ENCODE measurements around the gene MAIP1.
"Not testable (repeated sequence)": the region's sequence is repeated elsewhere in the genome, so short reads cannot be mapped to it uniquely, and the experiment has no call there.

MAIP1 gene

DNA sequence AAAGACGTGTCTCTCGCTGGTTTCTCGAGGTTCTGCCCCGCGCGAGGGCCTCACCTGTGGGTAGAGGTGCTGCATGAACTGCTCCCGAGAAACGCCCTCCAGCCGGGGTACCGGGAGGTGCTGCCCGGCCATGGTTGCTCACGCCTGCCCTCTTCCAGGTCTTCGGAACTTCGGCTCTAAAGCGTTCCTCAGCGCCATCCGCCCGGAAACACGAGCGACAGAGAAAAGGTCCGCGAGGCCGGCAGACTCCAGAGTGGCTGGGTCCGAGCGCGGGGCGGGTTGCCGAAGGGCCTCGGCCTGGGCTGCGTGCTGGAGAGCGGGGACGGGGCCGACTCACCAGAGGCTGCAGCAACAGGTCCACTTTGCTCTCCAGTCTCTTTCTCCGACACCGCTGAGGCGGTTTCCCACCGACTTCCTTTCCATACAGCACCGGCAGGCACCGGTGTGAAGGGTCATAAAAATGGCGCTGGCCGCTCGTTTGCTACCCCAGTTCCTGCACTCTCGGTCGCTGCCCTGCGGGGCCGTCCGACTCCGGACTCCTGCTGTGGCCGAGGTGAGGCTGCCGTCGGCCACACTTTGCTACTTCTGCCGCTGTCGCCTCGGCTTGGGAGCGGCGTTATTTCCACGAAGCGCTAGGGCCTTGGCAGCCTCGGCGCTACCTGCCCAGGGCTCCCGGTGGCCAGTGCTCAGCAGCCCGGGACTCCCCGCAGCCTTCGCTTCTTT, at the start of gene MAIP1, which contains the start of gene TYW5:
MAIP1 (plus strand) TSS at position 244 of the 723 bp plus-strand sequence; CDS start at position 461, 217 bp downstream.
TYW5 (minus strand) TSS at position 153 of the 723 bp plus-strand sequence; CDS start at position 132, 21 bp downstream.
- FAIRE-seq, result no peak

DNA sequence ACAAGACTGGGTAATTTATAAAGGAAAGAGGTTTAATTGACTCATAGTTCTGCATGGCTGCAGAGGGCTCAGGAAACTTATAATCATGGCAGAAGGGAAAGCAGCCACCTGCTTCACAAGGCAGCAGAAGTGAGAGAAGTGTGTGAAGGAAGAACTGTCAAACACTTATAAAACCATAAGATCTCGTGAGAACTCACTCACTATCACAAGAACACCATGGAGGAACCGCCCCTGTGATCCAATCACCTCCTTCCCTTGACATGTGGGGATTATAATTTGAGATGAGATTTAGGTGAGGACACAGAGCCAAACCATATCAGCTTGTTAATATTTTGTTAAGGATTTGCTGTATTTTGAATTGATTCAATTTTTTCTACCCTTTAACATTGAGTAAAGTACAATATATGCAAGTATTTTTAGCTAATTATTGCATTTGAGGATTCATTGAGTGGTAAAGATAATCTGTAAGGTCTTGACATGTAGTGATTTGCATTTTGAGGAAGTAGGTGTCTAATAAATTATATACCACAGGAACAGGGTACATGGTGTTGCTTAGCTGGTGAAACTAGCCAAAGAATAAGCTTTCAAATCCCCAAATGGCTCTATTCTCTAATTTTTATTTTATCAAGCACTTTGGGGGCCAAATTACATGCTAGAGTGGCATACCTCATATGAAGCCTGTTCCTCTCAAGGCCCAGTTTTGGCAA, 48.2 kb upstream of the MAIP1 start:
- no peak for FAIRE-seq

- FAIRE-seq, result no peak
Observed at GRCh38 chr2:199910338-199911051, 44.9 kb upstream of the MAIP1 start.

- FAIRE-seq, result peak; percentile 18
Observed at GRCh38 chr2:199911052-199911876, 44.1 kb upstream of the MAIP1 start, which contains the start of gene C2orf69. Gene C2orf69 (plus strand): TSS chr2:199911293. CDS start chr2:199911439, 146 bp downstream.

- FAIRE-seq, result no peak
Observed at GRCh38 chr2:199911877-199912161, 43.6 kb upstream of the MAIP1 start.

DNA sequence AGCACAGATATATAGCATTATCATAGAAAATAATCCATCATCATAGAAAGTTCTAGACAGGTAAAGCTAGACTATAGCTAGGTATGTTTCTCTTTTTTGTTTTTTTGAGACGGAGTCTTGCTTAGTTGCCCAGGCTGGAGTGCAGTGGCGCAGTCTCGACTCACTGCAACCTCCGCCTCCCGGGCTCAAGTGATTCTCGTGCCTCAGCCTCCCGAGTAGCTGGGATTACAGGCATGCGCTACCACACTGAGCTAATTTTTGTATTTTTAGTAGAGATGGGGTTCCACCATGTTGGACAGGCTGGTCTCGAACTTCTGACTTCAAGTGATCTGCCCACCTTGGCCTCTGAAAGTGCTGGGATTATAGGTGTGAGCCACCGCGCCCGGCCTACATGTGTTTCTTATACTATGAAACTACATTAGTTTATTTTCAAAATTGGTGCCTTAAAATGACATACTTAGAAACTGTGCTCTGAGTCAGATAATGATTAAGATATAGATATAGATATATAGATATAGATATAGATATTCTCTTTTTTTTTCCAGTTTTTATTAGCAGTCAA, 42.7 kb upstream of the MAIP1 start:
- not testable (repeated sequence) for FAIRE-seq

DNA sequence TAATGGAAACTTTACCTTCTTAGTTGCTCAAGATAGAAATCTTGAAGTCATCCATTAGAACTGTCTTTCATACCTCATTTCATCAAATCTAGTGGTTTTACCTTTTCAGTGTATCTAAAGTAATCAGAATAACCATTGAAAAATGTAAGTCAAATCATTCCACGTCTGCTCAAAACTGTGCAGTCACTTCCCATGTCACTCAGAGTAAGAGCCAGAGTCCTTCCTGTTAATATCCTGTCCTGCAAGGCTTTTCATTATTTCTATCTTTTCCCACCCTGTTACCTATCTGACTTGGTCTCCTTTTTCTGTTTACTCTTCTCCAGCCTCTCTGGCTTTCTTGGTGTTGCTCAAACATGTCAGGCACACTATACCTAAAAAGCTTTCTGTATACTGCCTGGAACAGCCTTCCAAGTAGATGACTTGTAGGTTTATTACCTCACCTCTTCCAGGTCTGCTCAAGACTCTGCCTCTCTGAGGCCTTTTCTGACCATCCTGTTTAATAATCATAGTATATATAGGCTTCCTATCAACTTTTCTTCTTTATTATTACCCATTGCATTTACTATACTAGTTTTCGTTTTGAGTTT, 40.9 kb upstream of the MAIP1 start:
- no peak for FAIRE-seq

DNA sequence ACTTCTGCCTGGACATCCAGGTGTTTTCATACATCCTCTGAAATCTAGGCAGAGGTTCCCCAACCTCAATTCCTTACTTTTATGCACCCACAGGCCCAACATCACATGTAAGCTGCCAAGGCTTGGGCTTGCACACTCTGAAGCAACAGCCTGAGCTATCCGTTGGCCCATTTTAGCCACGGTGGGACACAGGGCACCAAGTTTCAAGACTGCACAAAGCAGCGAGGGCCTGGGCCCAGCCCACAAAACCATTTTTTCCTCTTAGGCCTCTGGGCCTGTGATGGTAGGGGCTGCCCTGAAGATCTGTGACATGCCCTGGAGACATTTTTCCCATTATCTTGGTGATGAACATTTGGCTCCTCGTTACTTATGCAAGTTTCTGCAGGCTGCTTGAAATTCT, 38.4 kb upstream of the MAIP1 start:
- FAIRE-seq, result no peak

- FAIRE-seq, result no peak
Observed at GRCh38 chr2:199922856-199923255, 32.5 kb upstream of the MAIP1 start.

GRCh38 chr2:199923924-199924323, 31.5 kb upstream of the MAIP1 start:
- no peak for FAIRE-seq

- no peak for FAIRE-seq
Observed at GRCh38 chr2:199926806-199927205, 28.6 kb upstream of the MAIP1 start.

DNA sequence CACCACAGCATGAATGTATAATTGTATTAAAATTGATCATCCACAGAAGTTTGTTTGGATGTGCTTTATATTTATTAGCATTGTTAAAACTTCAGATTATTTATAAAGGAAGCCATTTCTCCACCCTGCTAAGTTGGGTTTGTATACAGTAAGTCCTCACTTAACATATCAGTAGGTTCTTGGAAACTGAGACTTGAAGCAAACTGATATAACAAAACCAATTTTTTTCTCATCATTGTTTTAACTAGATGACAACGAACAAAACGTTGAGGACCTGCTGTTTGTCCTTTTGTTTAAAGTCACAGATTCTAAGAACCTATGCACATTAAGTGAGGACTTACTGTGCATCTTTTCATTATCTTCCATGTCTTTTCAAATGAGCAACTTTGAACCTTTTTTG, 27.2 kb upstream of the MAIP1 start:
- no peak for FAIRE-seq

GRCh38 chr2:199928626-199929025, 26.8 kb upstream of the MAIP1 start:
- no peak for FAIRE-seq

- FAIRE-seq, result no peak
Observed at GRCh38 chr2:199929262-199929661, 26.1 kb upstream of the MAIP1 start.

- FAIRE-seq, result no peak
Observed at GRCh38 chr2:199932312-199932855, 23.0 kb upstream of the MAIP1 start.

DNA sequence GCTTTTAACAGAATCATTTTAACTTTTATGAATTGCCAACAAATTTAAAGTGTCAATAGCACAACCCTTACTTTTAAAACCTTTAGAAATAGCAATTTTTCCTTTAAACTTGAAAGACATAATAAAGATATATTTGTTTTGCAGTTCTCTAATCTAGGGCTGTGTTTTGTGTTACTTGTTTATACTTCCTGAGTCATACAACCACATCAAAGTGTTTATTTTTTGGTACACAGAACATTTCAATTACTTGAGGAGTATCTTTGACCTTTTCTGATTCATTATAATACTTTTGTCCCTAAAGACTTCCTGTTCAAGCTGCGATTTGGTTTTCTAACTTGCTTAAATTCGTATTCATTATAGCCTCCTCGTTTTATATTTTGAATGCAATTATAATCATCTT, 21.9 kb upstream of the MAIP1 start:
- peak; percentile 94 for FAIRE-seq

DNA sequence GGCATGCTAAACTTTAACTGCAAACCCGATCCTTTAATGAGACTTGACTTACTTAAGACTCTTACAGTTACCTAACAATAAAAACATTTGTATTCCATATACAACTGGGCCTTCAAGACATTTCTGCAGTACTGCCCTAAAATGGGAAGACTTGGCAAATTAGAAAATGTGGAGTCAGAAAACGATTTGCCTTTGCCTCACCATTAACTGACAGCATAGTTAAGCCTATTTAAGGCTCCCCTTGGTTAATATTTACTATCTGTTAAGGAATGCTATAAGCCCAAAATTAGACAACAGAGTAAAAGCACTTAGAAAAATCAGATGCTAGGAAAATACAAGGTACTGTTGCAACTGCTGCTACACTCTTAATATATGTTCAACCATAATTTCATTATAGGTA, 18.8 kb upstream of the MAIP1 start:
- no peak for FAIRE-seq

- peak; percentile 74 for FAIRE-seq
Observed at GRCh38 chr2:199940373-199940772, 15.0 kb upstream of the MAIP1 start.

- no peak for FAIRE-seq
Observed at GRCh38 chr2:199943373-199943772, 12.0 kb upstream of the MAIP1 start.

GRCh38 chr2:199946196-199946595, 9.2 kb upstream of the MAIP1 start:
- FAIRE-seq, result no peak

- no peak for FAIRE-seq
Observed at GRCh38 chr2:199946836-199947235, 8.5 kb upstream of the MAIP1 start.

DNA sequence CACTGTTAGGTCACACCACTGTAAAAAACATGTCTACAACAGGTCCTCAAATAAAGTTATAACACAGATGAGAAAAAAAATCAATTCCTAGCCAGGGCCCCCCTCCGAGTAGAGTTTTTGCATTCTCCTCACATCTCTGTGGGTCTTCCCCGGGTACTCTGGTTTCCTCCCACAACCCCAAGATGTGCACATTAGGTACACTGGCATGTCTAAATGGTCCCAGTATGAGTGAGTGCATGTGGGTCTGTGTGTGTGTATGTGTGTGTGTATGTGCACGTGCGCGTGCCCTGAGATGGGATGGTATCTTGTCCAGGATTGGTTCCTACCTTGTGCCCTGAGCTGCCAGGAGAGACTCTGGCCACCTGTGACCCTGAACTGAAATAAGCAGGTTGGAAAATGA, 5.0 kb upstream of the MAIP1 start:
- no peak for FAIRE-seq

Measured in endometrium (tissue), 2 donors.